Endodermal cell (in vitro differentiated cells): Measurements from ENCODE around the gene DNAJC6. TPM values are rescaled to one million over a fixed set of nuclear protein-coding genes. Genes with fewer than 3 reads are reported as not detected.

ENCODE experiments used
- DNase-seq: peaks from one replicate; pipeline ENCODE4 v3.0.0-alpha.2; 2017
- H3K27ac ChIP-seq: 2 replicates; pipeline ENCODE4 v1.5.1; 2013; ENCODE audit warnings: mild to moderate bottlenecking, low read depth, low read length, moderate library complexity
- H3K27me3 ChIP-seq: 2 replicates; pipeline ENCODE4 v1.6.1; 2013; ENCODE audit warnings: mild to moderate bottlenecking, low read length, moderate library complexity; ENCODE audit not compliant: insufficient read depth, control insufficient read depth, poor library complexity, severe bottlenecking
- H3K36me3 ChIP-seq: 2 replicates; pipeline ENCODE4 v1.7.0; 2013; ENCODE audit warnings: mild to moderate bottlenecking, low read length, moderate library complexity; ENCODE audit not compliant: control insufficient read depth, insufficient read depth
- H3K4me1 ChIP-seq: one replicate; pipeline ENCODE4 v1.7.0; 2013; ENCODE audit warnings: low read length; ENCODE audit not compliant: control insufficient read depth, insufficient read depth
- H3K4me3 ChIP-seq: 2 replicates; pipeline ENCODE4 v1.5.1; 2013; ENCODE audit warnings: mild to moderate bottlenecking, low read length, moderate library complexity
- H3K9ac ChIP-seq: 2 replicates; pipeline ENCODE4 v1.6.1; 2013; ENCODE audit warnings: mild to moderate bottlenecking, low read length, moderate library complexity; ENCODE audit not compliant: poor library complexity, severe bottlenecking; ENCODE audit errors: extremely low read depth
- H3K9me3 ChIP-seq: 2 replicates; pipeline ENCODE4 v1.6.1; 2013; ENCODE audit warnings: mild to moderate bottlenecking, low read length, moderate library complexity; ENCODE audit not compliant: control insufficient read depth
- H3K27ac Mint-ChIP-seq: 2 replicates; pipeline ENCODE4 v1.8.0; 2020; ENCODE audit warnings: mixed read lengths
- H3K27me3 Mint-ChIP-seq: 2 replicates; pipeline ENCODE4 v1.8.0; 2021; ENCODE audit warnings: mild to moderate bottlenecking, mixed read lengths; ENCODE audit not compliant: insufficient read depth
- H3K36me3 Mint-ChIP-seq: 2 replicates; pipeline ENCODE4 v1.8.0; 2020; ENCODE audit warnings: low read depth, mixed read lengths
- H3K4me1 Mint-ChIP-seq: 2 replicates; pipeline ENCODE4 v1.8.0; 2020; ENCODE audit warnings: mixed read lengths
- H3K4me3 Mint-ChIP-seq: 2 replicates; pipeline ENCODE4 v1.8.0; 2020; ENCODE audit warnings: mild to moderate bottlenecking, moderate library complexity, mixed read lengths
- H3K9me3 Mint-ChIP-seq: 2 replicates; pipeline ENCODE4 v1.8.0; 2020; ENCODE audit warnings: mild to moderate bottlenecking, mixed read lengths
- WGBS, 2 experiments: methylation state at CpG; one replicate each; pipeline versions ENCODE4 v1.1.5 to v1.1.7; 2013; ENCODE audit warnings: missing lambda C conversion rate in 2 of 2, mixed read lengths in 1 of 2; ENCODE audit not compliant: insufficient coverage in 1 of 2, insufficient read length in 1 of 2; 5-methylcytosine and 5-hydroxymethylcytosine counted together
- total RNA-seq, 2 donors: library from RNA; stranded (reverse); fragmentation: NEBNext Ultra II Directional in 1 of 2; extraction: Animal tissue kit (Norgen Biotek cat#: 25700) in 1 of 2; gene quantifications; 2 replicates in 1 of 2; 3 replicates in 1 of 2; pipeline ENCODE4 v1.2.1, GENCODE V29; 2021
- TF ChIP-seq, protein P1 (sequence below): fragments of 200-600 bp; sonication (generic); conservative IDR thresholded peaks from 2 replicates; pipeline ENCODE4 v1.5.0; 2021; ENCODE audit warnings: antibody characterized with exemption, mild to moderate bottlenecking

Gene DNAJC6
- total RNA-seq, 2 donors from 2014 or later = 17.4 to 33.9 TPM

DNA sequence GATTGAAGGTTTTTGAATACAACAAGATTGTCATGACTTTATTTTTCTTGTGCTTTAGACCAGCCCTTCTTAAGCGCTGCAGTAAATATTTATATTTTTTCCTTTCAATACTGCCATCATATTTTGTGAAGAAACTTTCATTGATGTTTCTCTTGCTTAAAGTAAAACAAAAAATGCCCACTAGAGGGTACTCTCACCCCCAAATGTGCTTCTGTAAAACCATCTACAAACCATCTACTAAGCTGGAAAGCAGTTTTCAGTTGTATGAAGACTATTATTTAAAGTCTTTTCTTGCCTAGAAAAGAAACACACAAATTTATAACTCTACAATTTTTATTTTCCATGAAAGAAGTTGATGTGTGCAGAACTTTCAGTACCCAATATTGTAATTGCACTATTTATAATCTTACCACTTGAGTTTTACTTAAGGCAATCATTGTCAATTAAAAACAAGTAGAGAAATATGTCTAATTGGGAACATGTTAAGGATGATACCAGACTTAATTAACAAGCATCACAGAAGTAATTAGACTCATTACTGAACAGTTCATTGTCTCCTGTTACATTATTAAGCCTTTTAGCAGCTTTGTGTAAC, 121.9 kb downstream of the DNAJC6 start:
- 33% methylated on average over 1 of the region's 1 CpG; no CpG with 5 or more reads in 1 of the 2 experiments for WGBS, 2 experiments

DNA sequence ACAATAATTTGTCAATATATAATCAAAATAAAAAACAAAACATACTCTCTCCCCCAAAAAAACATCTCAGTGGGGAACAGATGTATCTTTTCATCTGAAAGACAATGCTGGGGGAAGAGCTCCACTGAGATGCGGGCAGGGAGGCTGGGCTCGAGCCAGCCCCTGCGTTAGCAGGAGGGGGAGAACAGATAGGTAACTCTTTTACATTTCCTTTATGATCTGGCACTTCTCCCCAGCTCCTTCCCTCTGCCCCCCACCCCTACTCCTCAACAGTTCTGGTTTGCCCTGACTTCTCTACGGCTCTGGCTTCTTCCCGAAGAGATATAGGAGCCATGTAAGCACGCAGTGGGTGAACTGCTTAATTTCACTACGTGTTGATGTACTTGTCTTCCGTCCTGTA, 123.6 kb downstream of the DNAJC6 start:
- Histone ChIP-seq H3K27ac (no peak overlapping the region), H3K9me3 (no peaks in the 10 kb centered on the region), H3K36me3 (peaks cover 44% of the 10 kb centered on the region), H3K27me3 (no peaks in the 10 kb centered on the region), H3K4me3 (no peak overlapping the region), H3K9ac (no peak overlapping the region), H3K4me1 (peaks cover 10% of the 10 kb centered on the region)
- TF ChIP-seq, protein P1, sequence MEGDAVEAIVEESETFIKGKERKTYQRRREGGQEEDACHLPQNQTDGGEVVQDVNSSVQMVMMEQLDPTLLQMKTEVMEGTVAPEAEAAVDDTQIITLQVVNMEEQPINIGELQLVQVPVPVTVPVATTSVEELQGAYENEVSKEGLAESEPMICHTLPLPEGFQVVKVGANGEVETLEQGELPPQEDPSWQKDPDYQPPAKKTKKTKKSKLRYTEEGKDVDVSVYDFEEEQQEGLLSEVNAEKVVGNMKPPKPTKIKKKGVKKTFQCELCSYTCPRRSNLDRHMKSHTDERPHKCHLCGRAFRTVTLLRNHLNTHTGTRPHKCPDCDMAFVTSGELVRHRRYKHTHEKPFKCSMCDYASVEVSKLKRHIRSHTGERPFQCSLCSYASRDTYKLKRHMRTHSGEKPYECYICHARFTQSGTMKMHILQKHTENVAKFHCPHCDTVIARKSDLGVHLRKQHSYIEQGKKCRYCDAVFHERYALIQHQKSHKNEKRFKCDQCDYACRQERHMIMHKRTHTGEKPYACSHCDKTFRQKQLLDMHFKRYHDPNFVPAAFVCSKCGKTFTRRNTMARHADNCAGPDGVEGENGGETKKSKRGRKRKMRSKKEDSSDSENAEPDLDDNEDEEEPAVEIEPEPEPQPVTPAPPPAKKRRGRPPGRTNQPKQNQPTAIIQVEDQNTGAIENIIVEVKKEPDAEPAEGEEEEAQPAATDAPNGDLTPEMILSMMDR = no peak
- H3K9me3 Mint-ChIP-seq = no peaks in the 10 kb centered on the region
- 40 to 50% methylated on average over 2 to 8 of the region's 8 CpGs for WGBS, 2 experiments
- peak; percentile 62 for DNase-seq
- H3K36me3 Mint-ChIP-seq = peaks cover 28% of the 10 kb centered on the region
- H3K27ac Mint-ChIP-seq = no peak overlapping the region
- H3K4me1 Mint-ChIP-seq = peaks cover 17% of the 10 kb centered on the region
- H3K27me3 Mint-ChIP-seq = no peaks in the 10 kb centered on the region
- H3K4me3 Mint-ChIP-seq = no peak overlapping the region

More for the DNA sequence above, 121.9 kb downstream of the DNAJC6 start:
- peaks cover 10% of the 10 kb centered on the region for H3K4me1 ChIP-seq
- no peak overlapping the region for H3K9ac ChIP-seq
- no peaks in the 10 kb centered on the region for H3K9me3 ChIP-seq
- Mint-ChIP-seq H3K27ac (no peak overlapping the region), H3K9me3 (no peaks in the 10 kb centered on the region), H3K27me3 (no peaks in the 10 kb centered on the region), H3K36me3 (peaks cover 41% of the 10 kb centered on the region), H3K4me3 (no peak overlapping the region), H3K4me1 (peaks cover 17% of the 10 kb centered on the region)
- peaks cover 55% of the 10 kb centered on the region for H3K36me3 ChIP-seq
- H3K27ac ChIP-seq = no peak overlapping the region
- TF ChIP-seq, protein P1 = peak; percentile 83
- no peaks in the 10 kb centered on the region for H3K27me3 ChIP-seq
- H3K4me3 ChIP-seq = no peak overlapping the region
- no peak for DNase-seq

DNA sequence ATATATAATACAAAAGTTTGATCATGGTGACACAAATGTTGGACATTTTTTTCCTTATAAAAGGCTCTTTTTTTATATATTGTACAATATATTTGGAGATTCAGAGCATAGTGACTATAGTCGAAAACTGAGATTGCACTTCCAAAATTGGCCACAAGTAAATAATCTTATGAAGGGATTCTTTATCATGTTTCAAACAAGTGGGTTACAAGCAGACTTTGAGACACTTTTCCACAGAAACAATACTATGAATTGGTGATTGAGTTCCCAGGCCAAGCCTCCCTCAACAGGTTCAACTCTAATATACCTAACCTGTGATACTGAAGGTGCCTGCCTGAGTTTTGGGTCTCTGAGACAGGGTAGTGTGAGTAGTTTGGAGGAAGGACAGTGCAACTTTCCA, 124.9 kb downstream of the DNAJC6 start:
- Histone ChIP-seq H3K4me3 (no peak overlapping the region), H3K27me3 (no peaks in the 10 kb centered on the region), H3K27ac (no peak overlapping the region), H3K9me3 (no peaks in the 10 kb centered on the region), H3K9ac (no peak overlapping the region), H3K4me1 (peaks cover 10% of the 10 kb centered on the region), H3K36me3 (peaks cover 35% of the 10 kb centered on the region)
- Mint-ChIP-seq H3K4me3 (no peak overlapping the region), H3K27ac (peak overlapping the region; percentile 73), H3K36me3 (peaks cover 20% of the 10 kb centered on the region), H3K27me3 (no peaks in the 10 kb centered on the region), H3K4me1 (peaks cover 22% of the 10 kb centered on the region), H3K9me3 (no peaks in the 10 kb centered on the region)
- no peak for DNase-seq
- 84% methylated on average over 1 of the region's 1 CpG; no CpG with 5 or more reads in 1 of the 2 experiments for WGBS, 2 experiments
- TF ChIP-seq, protein P1 = peak; percentile 55
